ENCODE measurements around the gene ITPKB.

Gene ITPKB

DNA sequence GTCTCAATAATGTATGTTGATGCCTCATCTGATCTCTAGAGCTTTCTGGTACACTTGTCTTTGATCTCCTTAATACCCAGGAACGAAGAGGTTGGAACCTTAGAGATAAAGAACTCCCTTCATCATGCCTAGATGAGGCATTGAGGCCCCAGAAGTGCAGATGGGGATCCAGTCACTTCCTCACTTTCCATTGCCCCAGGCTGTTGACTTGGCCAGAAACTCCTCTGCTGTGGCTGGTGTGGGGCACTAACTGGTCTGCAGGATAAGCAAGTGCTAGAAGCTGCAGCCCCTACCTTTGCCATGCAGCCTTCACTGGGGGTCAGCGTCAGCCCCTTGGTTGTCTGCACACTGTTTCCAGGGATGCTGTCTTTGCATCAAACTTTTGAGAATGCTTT is 140.6 kb downstream of the ITPKB start:
- no peak for FAIRE-seq

DNA sequence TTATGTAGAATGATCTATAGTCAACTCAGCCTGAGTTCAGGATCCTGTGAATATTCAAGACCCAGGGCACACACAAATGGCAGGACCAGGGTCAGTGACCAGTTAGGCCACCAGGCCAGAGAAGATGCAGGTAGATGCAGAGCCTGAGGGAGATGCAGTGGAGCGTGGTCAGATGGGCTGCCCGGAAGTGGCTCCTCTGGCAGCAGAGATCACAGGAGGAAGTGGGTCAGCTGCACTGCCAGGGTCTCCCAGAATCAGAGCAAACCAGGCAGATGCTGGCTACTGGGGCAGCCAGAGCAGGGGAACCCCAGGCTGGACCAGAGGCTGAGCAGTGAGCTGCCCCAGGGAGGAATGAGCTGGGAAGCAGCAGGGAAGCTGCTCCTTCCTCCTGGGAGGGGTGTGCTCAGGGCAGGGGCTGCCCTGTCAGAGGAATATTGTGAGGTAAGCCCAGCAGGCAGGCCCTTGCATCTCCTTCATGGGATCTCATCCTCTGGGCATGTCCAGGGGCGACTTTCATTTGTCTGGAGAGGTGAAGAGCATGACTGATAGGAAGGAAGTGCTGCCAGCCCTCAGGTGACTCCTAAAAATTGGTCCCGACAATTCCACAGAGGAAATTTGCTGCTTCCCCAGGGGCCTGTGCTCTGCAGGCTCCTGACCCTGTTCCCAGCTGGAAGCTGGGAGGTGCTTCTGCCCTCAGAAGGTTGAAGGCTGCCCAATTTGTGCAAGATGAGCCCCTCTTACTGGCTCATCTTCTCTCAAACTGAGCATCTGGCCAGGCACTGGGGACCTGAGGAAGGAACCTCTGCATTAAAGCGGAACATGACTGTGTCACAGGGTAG is 141.2 kb downstream of the ITPKB start:
- FAIRE-seq: no peak

GRCh38 chr1:226596531-226597165 is 142.4 kb downstream of the ITPKB start:
- FAIRE-seq: no peak

- FAIRE-seq: no peak
Observed at GRCh38 chr1:226593541-226593940, 145.5 kb downstream of the ITPKB start.

DNA sequence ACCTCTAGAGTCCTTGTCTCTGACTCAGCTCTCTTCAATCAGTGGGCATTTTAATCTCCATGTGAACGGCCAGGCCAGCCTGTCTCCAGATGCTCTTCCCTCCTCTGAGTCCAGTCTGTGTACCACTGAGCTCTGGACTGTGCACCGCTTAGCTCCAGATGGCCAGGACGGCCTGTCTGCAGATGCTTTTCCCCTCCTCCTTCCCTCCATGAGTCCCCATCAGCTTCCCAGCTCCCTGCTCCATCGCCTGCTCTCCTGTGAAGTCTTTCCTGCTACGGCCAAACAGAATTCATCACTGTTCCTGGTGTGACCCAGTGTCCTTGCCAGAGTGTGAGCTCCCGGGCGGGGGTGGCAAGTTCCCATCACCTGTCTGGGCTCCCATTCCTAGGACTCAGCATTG is 148.5 kb downstream of the ITPKB start:
- FAIRE-seq: no peak

DNA sequence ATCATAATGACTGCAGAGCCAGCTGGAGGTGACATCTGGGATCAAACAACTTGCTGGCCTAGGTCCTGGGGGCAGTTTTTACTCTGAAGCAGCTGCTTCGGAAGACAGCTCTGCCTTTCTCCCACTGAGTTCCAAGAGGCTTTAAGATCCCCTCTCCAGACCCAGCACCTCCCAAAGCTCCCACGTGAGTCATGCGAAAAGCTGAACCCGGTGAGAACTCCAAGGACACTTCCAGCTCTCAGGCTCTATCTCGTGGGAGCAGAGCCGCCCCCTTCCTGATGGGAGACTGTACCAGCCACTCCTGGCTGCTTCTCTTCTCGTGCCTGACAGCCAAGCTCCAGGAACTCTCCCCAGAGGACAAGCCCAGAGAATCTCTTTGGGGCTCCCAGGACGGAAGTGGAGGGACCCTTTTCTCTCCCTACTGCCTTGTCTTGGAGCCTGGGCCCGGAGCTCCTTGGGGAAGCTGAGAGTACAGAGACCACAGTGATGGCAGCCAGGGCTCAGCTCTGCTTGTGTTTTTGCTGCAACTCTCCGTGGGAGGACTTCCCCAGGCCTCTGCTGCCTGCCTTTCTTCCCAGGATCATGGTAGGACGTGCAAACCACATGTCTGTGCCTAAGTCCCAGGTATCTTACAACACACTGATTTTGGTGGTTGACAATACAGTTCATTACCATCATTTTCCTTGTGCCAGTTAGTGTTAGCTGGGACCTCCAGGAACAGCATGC is 149.9 kb downstream of the ITPKB start:
- no peak for FAIRE-seq

DNA sequence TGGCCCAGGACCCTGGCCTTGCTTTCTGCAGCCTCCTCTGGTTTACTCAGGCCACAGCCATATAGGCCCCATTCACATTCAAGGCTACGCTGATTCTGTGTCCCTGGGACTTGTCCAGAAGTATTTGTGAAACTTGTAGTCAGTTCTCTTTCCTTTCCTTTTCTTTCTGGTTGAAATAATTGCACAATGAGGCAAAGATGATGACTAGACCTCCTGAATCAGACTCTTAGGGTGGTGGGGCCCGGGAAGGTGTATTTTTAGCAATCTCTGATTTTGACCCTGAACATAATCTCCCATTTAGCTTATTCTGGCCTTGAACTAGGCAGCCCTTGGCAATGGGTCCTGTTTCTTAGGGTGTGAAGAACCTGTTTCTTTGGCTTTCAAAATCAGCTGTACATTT is 150.6 kb downstream of the ITPKB start:
- no peak for FAIRE-seq

- FAIRE-seq: no peak
Observed at GRCh38 chr1:226586650-226587422, 152.2 kb downstream of the ITPKB start.

- no peak for FAIRE-seq
Observed at GRCh38 chr1:226586116-226586515, 153.0 kb downstream of the ITPKB start.

- no peak for FAIRE-seq
Observed at GRCh38 chr1:226584164-226584563, 154.9 kb downstream of the ITPKB start.

- no peak for FAIRE-seq
Observed at GRCh38 chr1:226582966-226583365, 156.1 kb downstream of the ITPKB start.

All from TTC549 (cell line).